PC-9 (cell line): ENCODE data around the gene PPP1CA.

ENCODE experiments used
- EZH2 ChIP-seq: fragments of 200-600 bp; sonication (generic); IDR thresholded peaks from 2 replicates; pipeline ENCODE4 v1.8.0; 2017; ENCODE audit warnings: antibody characterized with exemption, low read depth
- TF ChIP-seq, protein P1 (sequence below): fragments of 200-600 bp; sonication (generic); conservative IDR thresholded peaks from 2 replicates; pipeline ENCODE4 v1.6.1; 2017; ENCODE audit warnings: mixed run types, antibody characterized with exemption, mild to moderate bottlenecking, moderate library complexity

DNA sequence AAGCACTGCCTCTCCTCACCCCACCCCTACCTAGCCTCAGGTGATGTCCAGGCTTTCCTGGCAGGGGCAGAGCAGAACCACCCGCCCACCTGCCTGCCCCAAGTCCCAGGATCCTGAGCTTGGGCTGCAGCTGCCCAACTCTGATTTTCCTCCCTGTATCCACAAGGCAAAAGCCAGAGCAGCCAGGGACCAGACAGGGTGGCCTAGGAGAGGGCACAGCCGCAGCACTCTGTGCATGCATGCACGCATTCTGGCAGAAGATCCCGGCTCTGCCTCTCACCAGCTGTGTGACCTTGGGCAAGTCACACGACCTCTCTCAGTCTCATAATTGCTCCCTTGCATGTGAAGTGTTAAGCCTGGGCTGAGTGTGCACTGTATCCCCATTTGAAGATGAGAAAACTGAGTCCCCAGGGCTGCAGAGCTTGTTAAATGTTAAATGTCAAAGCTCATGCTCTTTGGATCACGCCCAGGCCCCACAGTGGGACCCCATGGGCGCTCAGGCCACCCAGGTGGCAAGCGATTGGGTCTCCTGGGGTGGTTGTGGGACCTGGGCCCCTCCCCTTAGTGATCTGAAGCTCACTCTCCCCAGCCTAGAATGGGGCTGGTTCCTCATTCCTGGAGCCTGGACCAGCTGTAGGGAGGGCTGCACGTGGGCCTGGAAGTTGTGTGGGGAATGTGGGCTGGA lies 11.0 kb upstream of the PPP1CA start:
- TF ChIP-seq EZH2, result no peak
- TF ChIP-seq, protein P1, sequence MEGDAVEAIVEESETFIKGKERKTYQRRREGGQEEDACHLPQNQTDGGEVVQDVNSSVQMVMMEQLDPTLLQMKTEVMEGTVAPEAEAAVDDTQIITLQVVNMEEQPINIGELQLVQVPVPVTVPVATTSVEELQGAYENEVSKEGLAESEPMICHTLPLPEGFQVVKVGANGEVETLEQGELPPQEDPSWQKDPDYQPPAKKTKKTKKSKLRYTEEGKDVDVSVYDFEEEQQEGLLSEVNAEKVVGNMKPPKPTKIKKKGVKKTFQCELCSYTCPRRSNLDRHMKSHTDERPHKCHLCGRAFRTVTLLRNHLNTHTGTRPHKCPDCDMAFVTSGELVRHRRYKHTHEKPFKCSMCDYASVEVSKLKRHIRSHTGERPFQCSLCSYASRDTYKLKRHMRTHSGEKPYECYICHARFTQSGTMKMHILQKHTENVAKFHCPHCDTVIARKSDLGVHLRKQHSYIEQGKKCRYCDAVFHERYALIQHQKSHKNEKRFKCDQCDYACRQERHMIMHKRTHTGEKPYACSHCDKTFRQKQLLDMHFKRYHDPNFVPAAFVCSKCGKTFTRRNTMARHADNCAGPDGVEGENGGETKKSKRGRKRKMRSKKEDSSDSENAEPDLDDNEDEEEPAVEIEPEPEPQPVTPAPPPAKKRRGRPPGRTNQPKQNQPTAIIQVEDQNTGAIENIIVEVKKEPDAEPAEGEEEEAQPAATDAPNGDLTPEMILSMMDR, result no peak
